ENCODE measurements around the gene CDC123.
"Not testable (repeated sequence)": the region's sequence is repeated elsewhere in the genome, so short reads cannot be mapped to it uniquely, and the experiment has no call there.

Gene CDC123

GRCh38 chr10:12191715-12192114, 4.3 kb upstream of the CDC123 start:
- no peak for FAIRE-seq

- FAIRE-seq = no peak
Observed at GRCh38 chr10:12193193-12193592, 2.8 kb upstream of the CDC123 start.

GRCh38 chr10:12194752-12195271, 1.2 kb upstream of the CDC123 start:
- FAIRE-seq = no peak

GRCh38 chr10:12195281-12195602, 746 bp upstream of the CDC123 start:
- FAIRE-seq = no peak

- no peak for FAIRE-seq
Observed at GRCh38 chr10:12196531-12197211, 683 bp downstream of the CDC123 start.

GRCh38 chr10:12198156-12198555, 2.2 kb downstream of the CDC123 start:
- FAIRE-seq = no peak

- no peak for FAIRE-seq
Observed at GRCh38 chr10:12200850-12201249, 4.9 kb downstream of the CDC123 start.

- no peak for FAIRE-seq
Observed at GRCh38 chr10:12201543-12201942, 5.6 kb downstream of the CDC123 start.

GRCh38 chr10:12202226-12202625, 6.2 kb downstream of the CDC123 start:
- FAIRE-seq = no peak

- no peak for FAIRE-seq
Observed at GRCh38 chr10:12205082-12205481, 9.1 kb downstream of the CDC123 start.

GRCh38 chr10:12207114-12207513, 11.1 kb downstream of the CDC123 start:
- no peak for FAIRE-seq

- FAIRE-seq = no peak
Observed at GRCh38 chr10:12208460-12208859, 12.5 kb downstream of the CDC123 start.

GRCh38 chr10:12212454-12212853, 16.5 kb downstream of the CDC123 start:
- FAIRE-seq = no peak

GRCh38 chr10:12213621-12214020, 17.6 kb downstream of the CDC123 start:
- FAIRE-seq = no peak

GRCh38 chr10:12214093-12214492, 18.1 kb downstream of the CDC123 start:
- FAIRE-seq = no peak

GRCh38 chr10:12214763-12215218, 18.8 kb downstream of the CDC123 start:
- peak; percentile 25 for FAIRE-seq

- no peak for FAIRE-seq
Observed at GRCh38 chr10:12218991-12219390, 23.0 kb downstream of the CDC123 start.

- FAIRE-seq = no peak
Observed at GRCh38 chr10:12221323-12222298, 25.6 kb downstream of the CDC123 start.

- no peak for FAIRE-seq
Observed at GRCh38 chr10:12225444-12225843, 29.5 kb downstream of the CDC123 start.

- not testable (repeated sequence) for FAIRE-seq
Observed at GRCh38 chr10:12226438-12226837, 30.4 kb downstream of the CDC123 start.

GRCh38 chr10:12228851-12229250, 32.9 kb downstream of the CDC123 start:
- FAIRE-seq = no peak

GRCh38 chr10:12234687-12235086, 38.7 kb downstream of the CDC123 start:
- not testable (repeated sequence) for FAIRE-seq

GRCh38 chr10:12235116-12235694, 39.2 kb downstream of the CDC123 start:
- FAIRE-seq = no peak
